Activated T-helper 17 cell treated with anti-CD3 and anti-CD28 coated beads, Interleukin-2, amount 50 U/mL, for 72 hours (primary cell): ENCODE results near the gene C1QTNF6. TPM values are rescaled to one million over a fixed set of nuclear protein-coding genes. Genes with fewer than 3 reads are reported as not detected.

Experiments used
- ATAC-seq: fragments of 150-1000 bp; cut with Tn5 transposase; replicated peaks from 2 replicates; pipeline ENCODE4 v1.10.0; 2021; ENCODE audit warnings: mild to moderate bottlenecking, moderate library complexity
- H3K27ac Mint-ChIP-seq: one replicate; pipeline ENCODE4 v1.8.0; 2022; ENCODE audit warnings: mixed read lengths
- H3K27me3 Mint-ChIP-seq: one replicate; pipeline ENCODE4 v1.8.0; 2022; ENCODE audit warnings: mixed read lengths
- H3K36me3 Mint-ChIP-seq: one replicate; pipeline ENCODE4 v1.8.0; 2022; ENCODE audit warnings: low read depth, mild to moderate bottlenecking, mixed read lengths
- H3K4me1 Mint-ChIP-seq: one replicate; pipeline ENCODE4 v1.8.0; 2022; ENCODE audit warnings: mixed read lengths
- H3K4me3 Mint-ChIP-seq: one replicate; pipeline ENCODE4 v1.8.0; 2022; ENCODE audit warnings: mild to moderate bottlenecking, mixed read lengths
- H3K9me3 Mint-ChIP-seq: one replicate; pipeline ENCODE4 v1.8.0; 2022; ENCODE audit warnings: mixed read lengths
- total RNA-seq, 2 donors: library from RNA; stranded (reverse); gene quantifications; one replicate each; pipeline ENCODE4 v1.2.3, GENCODE V29; 2022

C1QTNF6 gene
- total RNA-seq, 2 donors from 2014 or later, result 5.0 to 16.3 TPM

GRCh38 chr22:37214731-37215030 is 26.6 kb upstream of the C1QTNF6 start:
- peaks cover 23% of the 10 kb centered on the region for H3K4me1 Mint-ChIP-seq
- H3K36me3 Mint-ChIP-seq, result peaks cover 31% of the 10 kb centered on the region
- H3K27ac Mint-ChIP-seq, result peak overlapping the region; percentile 15

GRCh38 chr22:37213941-37214730 is 26.1 kb upstream of the C1QTNF6 start:
- H3K36me3 Mint-ChIP-seq, result peaks cover 26% of the 10 kb centered on the region
- H3K4me1 Mint-ChIP-seq, result peaks cover 17% of the 10 kb centered on the region

More at GRCh38 chr22:37214731-37215030, 26.6 kb upstream of the C1QTNF6 start:
- H3K4me3 Mint-ChIP-seq, result no peak overlapping the region
- no peak for ATAC-seq
- no peaks in the 10 kb centered on the region for H3K9me3 Mint-ChIP-seq
- no peaks in the 10 kb centered on the region for H3K27me3 Mint-ChIP-seq

GRCh38 chr22:37213218-37213855 is 25.3 kb upstream of the C1QTNF6 start:
- Mint-ChIP-seq H3K4me1 (peaks cover 18% of the 10 kb centered on the region), H3K4me3 (no peak overlapping the region)

More at GRCh38 chr22:37213941-37214730, 26.1 kb upstream of the C1QTNF6 start:
- ATAC-seq, result no peak
- no peak overlapping the region for H3K4me3 Mint-ChIP-seq
- H3K27me3 Mint-ChIP-seq, result no peaks in the 10 kb centered on the region
- peak overlapping the region; percentile 15 for H3K27ac Mint-ChIP-seq
- H3K9me3 Mint-ChIP-seq, result no peaks in the 10 kb centered on the region

GRCh38 chr22:37212174-37212906 is 24.3 kb upstream of the C1QTNF6 start, which contains the start of gene SSTR3:
TSS of gene SSTR3 (minus strand) at chr22:37212477. CDS start at chr22:37207803, 4,674 bp downstream.
- H3K4me1 Mint-ChIP-seq, result peaks cover 11% of the 10 kb centered on the region
- no peaks in the 10 kb centered on the region for H3K27me3 Mint-ChIP-seq
- no peaks in the 10 kb centered on the region for H3K9me3 Mint-ChIP-seq
- no peak for ATAC-seq
- peaks cover 10% of the 10 kb centered on the region for H3K36me3 Mint-ChIP-seq
- H3K27ac Mint-ChIP-seq, result no peak within 1 kb of the TSS
- no peak within 1 kb of the TSS for H3K4me3 Mint-ChIP-seq

More at GRCh38 chr22:37213218-37213855, 25.3 kb upstream of the C1QTNF6 start:
- Mint-ChIP-seq H3K27me3 (no peaks in the 10 kb centered on the region), H3K36me3 (peaks cover 20% of the 10 kb centered on the region), H3K27ac (no peak overlapping the region), H3K9me3 (no peaks in the 10 kb centered on the region)
- ATAC-seq, result no peak

GRCh38 chr22:37211866-37212173 is 23.8 kb upstream of the C1QTNF6 start:
- H3K9me3 Mint-ChIP-seq, result no peaks in the 10 kb centered on the region
- ATAC-seq, result no peak
- H3K4me1 Mint-ChIP-seq, result peaks cover 11% of the 10 kb centered on the region
- no peak overlapping the region for H3K4me3 Mint-ChIP-seq
- peaks cover 8% of the 10 kb centered on the region for H3K36me3 Mint-ChIP-seq
- H3K27ac Mint-ChIP-seq, result no peak overlapping the region
- no peaks in the 10 kb centered on the region for H3K27me3 Mint-ChIP-seq

- H3K4me3 Mint-ChIP-seq, result no peak overlapping the region
- H3K36me3 Mint-ChIP-seq, result peaks cover 8% of the 10 kb centered on the region
- H3K27ac Mint-ChIP-seq, result no peak overlapping the region
- H3K27me3 Mint-ChIP-seq, result no peaks in the 10 kb centered on the region
- no peak for ATAC-seq
- H3K4me1 Mint-ChIP-seq, result peaks cover 11% of the 10 kb centered on the region
- H3K9me3 Mint-ChIP-seq, result no peaks in the 10 kb centered on the region
Measured at GRCh38 chr22:37211075-37211865, 23.2 kb upstream of the C1QTNF6 start.

- Mint-ChIP-seq H3K4me3 (no peak overlapping the region), H3K27me3 (no peaks in the 10 kb centered on the region), H3K36me3 (peaks cover 3% of the 10 kb centered on the region), H3K27ac (no peak overlapping the region), H3K4me1 (peaks cover 11% of the 10 kb centered on the region), H3K9me3 (no peaks in the 10 kb centered on the region)
- ATAC-seq, result no peak
Measured at GRCh38 chr22:37210041-37210803, 22.2 kb upstream of the C1QTNF6 start.

GRCh38 chr22:37209140-37209845 is 21.2 kb upstream of the C1QTNF6 start:
- Mint-ChIP-seq H3K27ac (no peak overlapping the region), H3K4me1 (peaks cover 14% of the 10 kb centered on the region), H3K9me3 (no peaks in the 10 kb centered on the region), H3K36me3 (no peaks in the 10 kb centered on the region), H3K27me3 (no peaks in the 10 kb centered on the region), H3K4me3 (no peak overlapping the region)
- no peak for ATAC-seq

- no peak overlapping the region for H3K4me3 Mint-ChIP-seq
- peak; percentile 2 for ATAC-seq
- no peaks in the 10 kb centered on the region for H3K9me3 Mint-ChIP-seq
- peaks cover 20% of the 10 kb centered on the region for H3K4me1 Mint-ChIP-seq
- H3K27me3 Mint-ChIP-seq, result no peaks in the 10 kb centered on the region
- H3K27ac Mint-ChIP-seq, result no peak overlapping the region
- no peaks in the 10 kb centered on the region for H3K36me3 Mint-ChIP-seq
Measured at GRCh38 chr22:37208401-37209139, 20.5 kb upstream of the C1QTNF6 start.

- no peak overlapping the region for H3K4me3 Mint-ChIP-seq
- no peaks in the 10 kb centered on the region for H3K27me3 Mint-ChIP-seq
- ATAC-seq, result peak; percentile 26
Measured at GRCh38 chr22:37207981-37208380, 19.9 kb upstream of the C1QTNF6 start.

GRCh38 chr22:37206841-37207821 is 19.1 kb upstream of the C1QTNF6 start:
- no peak for ATAC-seq
- no peaks in the 10 kb centered on the region for H3K36me3 Mint-ChIP-seq

More at GRCh38 chr22:37207981-37208380, 19.9 kb upstream of the C1QTNF6 start:
- no peak overlapping the region for H3K27ac Mint-ChIP-seq
- peaks cover 20% of the 10 kb centered on the region for H3K4me1 Mint-ChIP-seq
- no peaks in the 10 kb centered on the region for H3K36me3 Mint-ChIP-seq
- H3K9me3 Mint-ChIP-seq, result no peaks in the 10 kb centered on the region

More at GRCh38 chr22:37206841-37207821, 19.1 kb upstream of the C1QTNF6 start:
- Mint-ChIP-seq H3K9me3 (no peaks in the 10 kb centered on the region), H3K4me1 (peaks cover 18% of the 10 kb centered on the region), H3K27me3 (no peaks in the 10 kb centered on the region), H3K27ac (no peak overlapping the region), H3K4me3 (no peak overlapping the region)
